Stimulated activated CD4-positive, alpha-beta T cell treated with anti-CD3 and anti-CD28 coated beads, Interleukin-4, amount 100 ng/mL, for 4 hours (primary cell): ENCODE results near the gene HOXA10.
A peak's percentile ranks its signal among the peaks of the same experiment; 100 is the strongest.

Source experiments
- DNase-seq, 2 experiments: peaks; one replicate each; pipeline ENCODE4 v3.0.0-alpha.2; 2020

Gene HOXA10

GRCh38 chr7:27173956-27174873 lies at the start of gene HOXA10:
TSS of gene HOXA10 (minus strand) at chr7:27174320. CDS start at chr7:27174306, 14 bp downstream.
- DNase-seq: no peak

GRCh38 chr7:27221201-27221797 lies 47.2 kb upstream of the HOXA10 start:
- no peak for DNase-seq

- no peak for DNase-seq
Observed at GRCh38 chr7:27220440-27220955, 46.4 kb upstream of the HOXA10 start.

GRCh38 chr7:27219821-27220220 lies 45.7 kb upstream of the HOXA10 start:
- no peak for DNase-seq

GRCh38 chr7:27217951-27218350 lies 43.8 kb upstream of the HOXA10 start:
- no peak for DNase-seq

- DNase-seq: no peak
Observed at GRCh38 chr7:27215356-27215755, 41.2 kb upstream of the HOXA10 start.

GRCh38 chr7:27214239-27214950 lies 40.3 kb upstream of the HOXA10 start:
- no peak for DNase-seq

- no peak for DNase-seq
Observed at GRCh38 chr7:27213433-27214238, 39.5 kb upstream of the HOXA10 start.

GRCh38 chr7:27212497-27213432 lies 38.6 kb upstream of the HOXA10 start:
- no peak for DNase-seq

GRCh38 chr7:27211764-27212204 lies 37.7 kb upstream of the HOXA10 start:
- DNase-seq: no peak

GRCh38 chr7:27211084-27211446 lies 36.9 kb upstream of the HOXA10 start:
- DNase-seq: no peak

GRCh38 chr7:27210441-27211083 lies 36.4 kb upstream of the HOXA10 start:
- DNase-seq: peak; percentile 33 to 55

GRCh38 chr7:27209933-27210440 lies 35.9 kb upstream of the HOXA10 start:
- no peak for DNase-seq

- DNase-seq: no peak
Observed at GRCh38 chr7:27208998-27209397, 34.9 kb upstream of the HOXA10 start.

- DNase-seq: no peak
Observed at GRCh38 chr7:27207348-27207985, 33.3 kb upstream of the HOXA10 start.

- no peak for DNase-seq
Observed at GRCh38 chr7:27205325-27206280, 31.5 kb upstream of the HOXA10 start.

GRCh38 chr7:27204851-27205322 lies 30.8 kb upstream of the HOXA10 start:
- DNase-seq: no peak

GRCh38 chr7:27203964-27204594 lies 30.0 kb upstream of the HOXA10 start:
- no peak for DNase-seq
